ENCODE data around the gene DIP2C.

DIP2C gene

DNA sequence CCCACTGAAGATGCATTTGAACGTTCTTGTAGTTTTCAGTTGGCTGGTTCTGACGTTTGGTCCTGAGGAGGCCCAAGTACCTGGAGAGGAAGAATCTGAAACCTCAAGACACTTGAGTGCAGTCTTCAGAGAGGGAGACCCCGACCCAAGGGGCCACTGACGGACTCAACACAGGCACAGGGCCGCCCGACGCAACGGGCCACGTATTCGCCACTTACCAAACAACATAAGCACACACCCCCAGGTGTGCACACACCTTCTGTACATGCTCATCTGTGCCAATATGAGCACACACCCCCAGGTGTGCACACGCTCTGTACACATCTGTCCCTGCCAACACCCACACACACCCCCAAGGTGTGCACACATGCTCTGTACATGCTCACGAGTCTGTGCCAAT lies 68.5 kb downstream of the DIP2C start:
- Histone ChIP-seq H3K4me2 (ENCODE audit: insufficient read depth, low read length) (no peak overlapping the region), H2AFZ (ENCODE audit: low read depth, low read length) (no peak overlapping the region), H3K27ac (ENCODE audit: low read length) (no peak overlapping the region), H3K79me2 (ENCODE audit: insufficient read depth, low read length) (no peaks in the 10 kb centered on the region), H3K4me1 (ENCODE audit: insufficient read depth, low read length) (no peaks in the 10 kb centered on the region), H3K9me3 (ENCODE audit: insufficient read depth, low read length, severe bottlenecking) (no peaks in the 10 kb centered on the region), H3K36me3 (ENCODE audit: insufficient read depth, low read length) (no peaks in the 10 kb centered on the region), H3K9ac (ENCODE audit: low read depth, low read length) (no peak overlapping the region), H3K4me3 (ENCODE audit: low read depth in 1 of 2, low read length in 2 of 2) (no peak overlapping the region), H4K20me1 (ENCODE audit: insufficient read depth, low read length) (0 out of 2 replicates have a peak, but pooled peaks cover 6% of the 10 kb centered on the region), H3K27me3 (ENCODE audit: insufficient read depth, low read length, poor library complexity) (peaks cover 16% of the 10 kb centered on the region)
- DNase-seq = no peak
- no peak for ATAC-seq (ENCODE audit: insufficient read depth, low read depth)
- TF ChIP-seq EZH2 (IDR thresholded peaks at IDR 0.05; ENCODE audit: borderline replicate concordance, low read depth, low read length, severe bottlenecking) = no peak
- TF ChIP-seq, protein P1, sequence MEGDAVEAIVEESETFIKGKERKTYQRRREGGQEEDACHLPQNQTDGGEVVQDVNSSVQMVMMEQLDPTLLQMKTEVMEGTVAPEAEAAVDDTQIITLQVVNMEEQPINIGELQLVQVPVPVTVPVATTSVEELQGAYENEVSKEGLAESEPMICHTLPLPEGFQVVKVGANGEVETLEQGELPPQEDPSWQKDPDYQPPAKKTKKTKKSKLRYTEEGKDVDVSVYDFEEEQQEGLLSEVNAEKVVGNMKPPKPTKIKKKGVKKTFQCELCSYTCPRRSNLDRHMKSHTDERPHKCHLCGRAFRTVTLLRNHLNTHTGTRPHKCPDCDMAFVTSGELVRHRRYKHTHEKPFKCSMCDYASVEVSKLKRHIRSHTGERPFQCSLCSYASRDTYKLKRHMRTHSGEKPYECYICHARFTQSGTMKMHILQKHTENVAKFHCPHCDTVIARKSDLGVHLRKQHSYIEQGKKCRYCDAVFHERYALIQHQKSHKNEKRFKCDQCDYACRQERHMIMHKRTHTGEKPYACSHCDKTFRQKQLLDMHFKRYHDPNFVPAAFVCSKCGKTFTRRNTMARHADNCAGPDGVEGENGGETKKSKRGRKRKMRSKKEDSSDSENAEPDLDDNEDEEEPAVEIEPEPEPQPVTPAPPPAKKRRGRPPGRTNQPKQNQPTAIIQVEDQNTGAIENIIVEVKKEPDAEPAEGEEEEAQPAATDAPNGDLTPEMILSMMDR (IDR thresholded peaks at IDR 0.05; ENCODE audit: borderline replicate concordance, extremely low read depth, low read length, poor library complexity, severe bottlenecking) = no peak

GRCh38 chr10:620417-620816 lies 69.1 kb downstream of the DIP2C start:
- H2AFZ ChIP-seq (ENCODE audit: low read depth, low read length) = no peak overlapping the region
- H3K27me3 ChIP-seq (ENCODE audit: insufficient read depth, low read length, poor library complexity) = peaks cover 16% of the 10 kb centered on the region
- no peaks in the 10 kb centered on the region for H3K9me3 ChIP-seq (ENCODE audit: insufficient read depth, low read length, severe bottlenecking)
- no peaks in the 10 kb centered on the region for H3K36me3 ChIP-seq (ENCODE audit: insufficient read depth, low read length)
- H3K27ac ChIP-seq (ENCODE audit: low read length) = no peak overlapping the region
- H4K20me1 ChIP-seq (ENCODE audit: insufficient read depth, low read length) = 0 out of 2 replicates have a peak, but pooled peaks cover 6% of the 10 kb centered on the region
- no peak overlapping the region for H3K9ac ChIP-seq (ENCODE audit: low read depth, low read length)
- H3K4me1 ChIP-seq (ENCODE audit: insufficient read depth, low read length) = no peaks in the 10 kb centered on the region
- no peaks in the 10 kb centered on the region for H3K79me2 ChIP-seq (ENCODE audit: insufficient read depth, low read length)
- TF ChIP-seq EZH2 (IDR thresholded peaks at IDR 0.05; ENCODE audit: borderline replicate concordance, low read depth, low read length, severe bottlenecking) = no peak
- TF ChIP-seq, protein P1 (IDR thresholded peaks at IDR 0.05; ENCODE audit: borderline replicate concordance, extremely low read depth, low read length, poor library complexity, severe bottlenecking) = no peak
- H3K4me3 ChIP-seq (ENCODE audit: low read depth in 1 of 2, low read length in 2 of 2) = no peak overlapping the region
- H3K4me2 ChIP-seq (ENCODE audit: insufficient read depth, low read length) = no peak overlapping the region
- ATAC-seq (ENCODE audit: insufficient read depth, low read depth) (no peak), DNase-seq (no peak)

DNA sequence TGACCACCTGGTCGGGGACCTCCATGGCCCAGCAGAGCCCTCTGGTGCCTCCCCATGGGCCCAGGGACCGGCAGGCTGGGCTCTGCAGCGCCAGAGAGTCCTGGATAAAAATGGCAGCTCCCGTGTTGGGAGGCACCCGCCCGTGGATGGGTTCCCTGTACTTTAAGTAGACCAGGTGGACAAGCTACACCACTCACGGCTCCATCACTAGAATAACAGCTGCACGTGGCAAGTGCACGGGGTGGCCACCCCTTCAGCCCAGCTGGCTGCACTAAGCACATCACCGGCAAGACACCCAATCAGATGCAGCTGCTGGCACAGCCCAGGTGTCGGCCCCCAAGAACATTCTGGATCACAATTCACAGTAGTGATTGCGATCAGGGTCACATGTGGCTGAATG lies 69.8 kb downstream of the DIP2C start:
- Histone ChIP-seq H3K9me3 (ENCODE audit: insufficient read depth, low read length, severe bottlenecking) (no peaks in the 10 kb centered on the region), H3K4me2 (ENCODE audit: insufficient read depth, low read length) (no peak overlapping the region), H3K36me3 (ENCODE audit: insufficient read depth, low read length) (no peaks in the 10 kb centered on the region), H3K4me1 (ENCODE audit: insufficient read depth, low read length) (no peaks in the 10 kb centered on the region), H3K27me3 (ENCODE audit: insufficient read depth, low read length, poor library complexity) (peaks cover 16% of the 10 kb centered on the region), H4K20me1 (ENCODE audit: insufficient read depth, low read length) (0 out of 2 replicates have a peak, but pooled peaks cover 6% of the 10 kb centered on the region), H3K4me3 (ENCODE audit: low read depth in 1 of 2, low read length in 2 of 2) (no peak overlapping the region), H3K27ac (ENCODE audit: low read length) (no peak overlapping the region), H3K9ac (ENCODE audit: low read depth, low read length) (no peak overlapping the region), H3K79me2 (ENCODE audit: insufficient read depth, low read length) (no peaks in the 10 kb centered on the region), H2AFZ (ENCODE audit: low read depth, low read length) (no peak overlapping the region)
- DNase-seq (no peak), ATAC-seq (ENCODE audit: insufficient read depth, low read depth) (no peak)
- TF ChIP-seq EZH2 (IDR thresholded peaks at IDR 0.05; ENCODE audit: borderline replicate concordance, low read depth, low read length, severe bottlenecking) = no peak
- TF ChIP-seq, protein P1 (IDR thresholded peaks at IDR 0.05; ENCODE audit: borderline replicate concordance, extremely low read depth, low read length, poor library complexity, severe bottlenecking) = no peak

All from DND-41 (cell line).